Right lobe of liver (tissue), 6 donors: ENCODE measurements around the gene SLC35F4. TPM values are rescaled to one million over a fixed set of nuclear protein-coding genes. Genes with fewer than 3 reads are reported as not detected.

ENCODE experiments used
- ATAC-seq, 4 donors: fragments of 200-7000 bp; cut with Tn5 transposase; one replicate each; pipeline ENCODE4 v1.9.1; 2020; ENCODE audit warnings: mild to moderate bottlenecking in 4 of 4, moderate library complexity in 4 of 4
- DNase-seq, 3 donors: peaks; one replicate each; pipeline ENCODE4 v3.0.0-alpha.2; 2020
- H3K27ac ChIP-seq, 3 donors: fragments of 200-600 bp; one replicate each; pipeline ENCODE4 v1.8.0; 2022
- H3K27me3 ChIP-seq, 2 donors: fragments of 200-600 bp; one replicate each; pipeline ENCODE4 v1.8.0; 2022
- H3K36me3 ChIP-seq, 4 donors: fragments of 200-600 bp; sonication (generic) in 1 of 4; one replicate each; pipeline versions ENCODE4 v1.5.1 to v1.8.0; 2017 to 2022; ENCODE audit warnings: control low read depth in 1 of 4
- H3K4me1 ChIP-seq, 4 donors: fragments of 200-600 bp; sonication (generic) in 1 of 4; one replicate each; pipeline versions ENCODE4 v1.5.1 to v1.8.0; 2017 to 2022; ENCODE audit warnings: control low read depth in 1 of 4
- H3K4me3 ChIP-seq, 3 donors: fragments of 200-600 bp; one replicate each; pipeline ENCODE4 v1.8.0; 2022
- H3K9me3 ChIP-seq, 4 donors: fragments of 200-600 bp; sonication (generic) in 1 of 4; one replicate each; pipeline versions ENCODE4 v1.5.1 to v1.8.0; 2017 to 2022; ENCODE audit warnings: control low read depth in 1 of 4
- POLR2A ChIP-seq: fragments of 450-650 bp; IDR thresholded peaks from one replicate; pipeline ENCODE4 v1.6.1; 2017; ENCODE audit warnings: antibody characterized with exemption, mild to moderate bottlenecking
- WGBS: methylation state at CpG from one replicate; pipeline ENCODE4 v1.1.6; 2018; ENCODE audit warnings: low coverage, low lambda C conversion rate; ENCODE audit not compliant: insufficient coverage; ENCODE audit errors: missing lambda C conversion rate; 5-methylcytosine and 5-hydroxymethylcytosine counted together
- intact Hi-C, 2 donors: fragments of 100-400 bp; cut with DNase I; formaldehyde crosslinking; loops; one replicate each; pipeline versions ENCODE4 v1.11.2 to v1.14.1; 2022
- total RNA-seq, 6 experiments: library from RNA; depleted of rRNA in 2 of 6; stranded (reverse); fragments of >200 nt in 2 of 6; fragmentation: NEBNext Ultra II Directional in 3 of 6; extraction: Animal tissue kit (Norgen Biotek cat#: 25700) in 3 of 6; gene quantifications; one replicate each; pipeline versions ENCODE4 v1.1.0 to v1.2.4, GENCODE V29; 2016 to 2023
- TF ChIP-seq, protein P1 (sequence below), 4 donors: fragments of 200-600 bp in 3 of 4; fragments of 450-650 bp in 1 of 4; IDR thresholded peaks; one replicate each; pipeline versions ENCODE4 v1.5.1 to v1.8.0; 2016 to 2022; ENCODE audit warnings: antibody characterized with exemption in 4 of 4, mild to moderate bottlenecking in 2 of 4
- donor health status: DM: no; HTN: yes; CAD: no.
- donor health status: DM: no; HTN: no; CAD: no.
- donor health status: DM: no; HTN: no; CAD: no.
- donor health status: DM: no; HTN: yes; CAD: no.
- donor health status: DM: no; HTN: yes; CAD: no.

The SLC35F4 gene
- total RNA-seq, 6 experiments from 2014 or later = not detected

- H3K27ac ChIP-seq = no peak overlapping the region
- no peaks in the 10 kb centered on the region for H3K36me3 ChIP-seq
- WGBS = 80% methylated on average over 3 of the region's 3 CpGs
- no peaks in the 10 kb centered on the region for H3K27me3 ChIP-seq
- intact Hi-C loops = no loop called here
- H3K9me3 ChIP-seq = no peaks in the 10 kb centered on the region
- no peak for TF ChIP-seq POLR2A
- TF ChIP-seq, protein P1, sequence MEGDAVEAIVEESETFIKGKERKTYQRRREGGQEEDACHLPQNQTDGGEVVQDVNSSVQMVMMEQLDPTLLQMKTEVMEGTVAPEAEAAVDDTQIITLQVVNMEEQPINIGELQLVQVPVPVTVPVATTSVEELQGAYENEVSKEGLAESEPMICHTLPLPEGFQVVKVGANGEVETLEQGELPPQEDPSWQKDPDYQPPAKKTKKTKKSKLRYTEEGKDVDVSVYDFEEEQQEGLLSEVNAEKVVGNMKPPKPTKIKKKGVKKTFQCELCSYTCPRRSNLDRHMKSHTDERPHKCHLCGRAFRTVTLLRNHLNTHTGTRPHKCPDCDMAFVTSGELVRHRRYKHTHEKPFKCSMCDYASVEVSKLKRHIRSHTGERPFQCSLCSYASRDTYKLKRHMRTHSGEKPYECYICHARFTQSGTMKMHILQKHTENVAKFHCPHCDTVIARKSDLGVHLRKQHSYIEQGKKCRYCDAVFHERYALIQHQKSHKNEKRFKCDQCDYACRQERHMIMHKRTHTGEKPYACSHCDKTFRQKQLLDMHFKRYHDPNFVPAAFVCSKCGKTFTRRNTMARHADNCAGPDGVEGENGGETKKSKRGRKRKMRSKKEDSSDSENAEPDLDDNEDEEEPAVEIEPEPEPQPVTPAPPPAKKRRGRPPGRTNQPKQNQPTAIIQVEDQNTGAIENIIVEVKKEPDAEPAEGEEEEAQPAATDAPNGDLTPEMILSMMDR (IDR thresholded peaks at IDR 0.05) = no peak
- no peak overlapping the region for H3K4me3 ChIP-seq
- ATAC-seq (no peak), DNase-seq (no peak)
- H3K4me1 ChIP-seq = peaks cover 0 to 4% (median 0%) of the 10 kb centered on the region in 4 donors
Measured at GRCh38 chr14:57573173-57573572, 292.7 kb downstream of the SLC35F4 start.

DNA sequence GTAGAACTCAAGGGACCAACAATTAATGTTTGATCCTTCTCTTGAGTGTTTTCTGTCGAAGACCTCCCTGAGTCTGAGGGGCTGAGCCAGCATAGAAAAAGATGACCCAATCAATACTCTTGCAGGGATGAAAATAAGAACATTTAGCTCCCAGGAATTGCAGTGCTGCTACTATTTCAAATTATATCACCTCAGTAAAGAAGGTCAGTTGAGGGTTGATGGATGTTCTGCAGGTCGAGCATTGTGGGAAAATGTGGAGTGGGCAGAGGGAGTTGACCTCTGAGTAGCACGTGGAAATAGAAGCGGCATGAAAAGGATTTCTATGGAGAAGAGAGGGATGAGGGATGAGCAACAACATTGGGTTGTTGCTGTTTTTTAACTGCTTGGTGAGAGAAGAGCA lies 297.3 kb downstream of the SLC35F4 start:
- no peaks in the 10 kb centered on the region for H3K27me3 ChIP-seq
- 69% methylated on average over 4 of the region's 4 CpGs for WGBS
- H3K36me3 ChIP-seq = no peaks in the 10 kb centered on the region
- no peak overlapping the region for H3K27ac ChIP-seq
- no peaks in the 10 kb centered on the region for H3K4me1 ChIP-seq
- no peak overlapping the region for H3K4me3 ChIP-seq
- no peaks in the 10 kb centered on the region for H3K9me3 ChIP-seq
- ATAC-seq = no peak
- TF ChIP-seq POLR2A = no peak
- TF ChIP-seq, protein P1 (IDR thresholded peaks at IDR 0.05) = no peak
- intact Hi-C loops = loop anchor here in 1 of 2 donors (10.0 kb wide), 1 partner anchor 84 kb away; no protein-coding TSS in a partner anchor
- no peak for DNase-seq

DNA sequence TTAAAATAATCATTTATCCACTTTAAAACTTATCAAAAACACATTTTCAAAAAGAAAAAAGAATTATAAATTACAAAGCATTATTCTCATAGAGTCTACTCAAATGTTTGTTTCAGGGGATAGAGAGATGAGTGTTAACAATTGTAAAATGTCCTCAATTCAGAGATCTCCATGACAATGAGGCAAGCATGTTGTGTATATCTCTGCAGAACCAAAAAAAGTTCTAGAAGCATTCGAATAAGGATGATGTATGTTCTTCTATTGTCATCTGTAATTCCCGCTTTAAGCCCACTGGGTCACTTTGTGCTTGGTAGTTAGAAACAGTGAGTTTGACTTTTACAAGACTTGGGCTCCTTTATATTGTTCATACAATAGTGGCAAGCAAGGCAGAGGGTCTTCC lies 298.7 kb downstream of the SLC35F4 start:
- intact Hi-C loops = loop anchor here in 1 of 2 donors (10.0 kb wide), 1 partner anchor 82 kb away; no protein-coding TSS in a partner anchor
- Histone ChIP-seq H3K36me3 (no peaks in the 10 kb centered on the region), H3K9me3 (no peaks in the 10 kb centered on the region), H3K4me1 (no peaks in the 10 kb centered on the region), H3K4me3 (no peak overlapping the region), H3K27me3 (no peaks in the 10 kb centered on the region), H3K27ac (no peak overlapping the region)
- WGBS = 83% methylated on average over 2 of the region's 2 CpGs
- TF ChIP-seq, protein P1 (IDR thresholded peaks at IDR 0.05) = no peak
- no peak for TF ChIP-seq POLR2A
- DNase-seq = no peak
- no peak for ATAC-seq

DNA sequence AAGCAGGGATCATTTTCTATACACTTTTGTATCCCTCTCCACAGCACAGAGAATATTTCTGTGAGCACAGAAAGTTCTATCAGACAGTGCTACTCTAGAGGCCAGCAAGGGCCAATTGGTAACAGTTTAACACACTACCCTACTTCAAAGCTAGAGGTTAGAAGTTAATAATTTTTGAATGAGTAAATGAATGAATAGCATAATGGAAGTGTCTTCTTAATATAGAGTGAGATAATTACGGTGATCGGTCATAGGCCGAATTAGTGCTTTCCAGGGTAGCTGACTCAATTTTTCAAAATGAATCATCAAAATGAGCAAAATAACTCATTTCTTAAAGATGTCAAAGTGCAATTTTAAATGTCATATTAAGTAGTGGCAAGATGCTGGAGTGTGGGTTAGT lies 305.2 kb downstream of the SLC35F4 start:
- DNase-seq (no peak), ATAC-seq (no peak)
- no peak overlapping the region for H3K27ac ChIP-seq
- H3K36me3 ChIP-seq = no peaks in the 10 kb centered on the region
- 83% methylated on average over 3 of the region's 3 CpGs for WGBS
- intact Hi-C loops = loop anchor here in 1 of 2 donors (10.0 kb wide), 1 partner anchor 76 kb away; no protein-coding TSS in a partner anchor
- H3K4me1 ChIP-seq = no peaks in the 10 kb centered on the region
- H3K9me3 ChIP-seq = no peaks in the 10 kb centered on the region
- no peak overlapping the region for H3K4me3 ChIP-seq
- TF ChIP-seq, protein P1 (IDR thresholded peaks at IDR 0.05) = no peak
- no peaks in the 10 kb centered on the region for H3K27me3 ChIP-seq

DNA sequence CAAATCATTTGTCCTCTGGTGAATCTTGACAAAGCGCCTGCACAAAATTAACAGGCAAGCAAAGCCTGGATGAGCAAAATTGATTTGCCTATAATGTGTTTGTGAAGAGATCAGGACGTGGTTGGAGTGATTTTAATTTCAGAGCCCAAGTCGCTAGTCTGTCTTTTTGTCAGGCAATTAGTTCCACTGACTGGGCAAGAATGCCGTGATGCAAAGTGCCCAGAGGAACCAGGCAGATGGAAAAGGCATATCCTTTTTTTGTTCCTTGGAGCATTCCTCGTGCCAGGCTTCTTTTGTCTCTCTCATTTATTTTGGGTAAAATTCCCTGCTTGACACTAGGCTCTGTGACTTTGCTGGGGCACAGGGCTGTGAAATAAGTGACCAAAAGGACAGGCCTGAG lies 306.3 kb downstream of the SLC35F4 start:
- Histone ChIP-seq H3K4me1 (no peaks in the 10 kb centered on the region), H3K27ac (no peak overlapping the region), H3K9me3 (no peaks in the 10 kb centered on the region), H3K4me3 (no peak overlapping the region), H3K36me3 (no peaks in the 10 kb centered on the region), H3K27me3 (no peaks in the 10 kb centered on the region)
- DNase-seq (no peak), ATAC-seq (no peak)
- TF ChIP-seq, protein P1 (IDR thresholded peaks at IDR 0.05) = no peak
- no peak for TF ChIP-seq POLR2A
- intact Hi-C loops = no loop called here
- 75% methylated on average over 5 of the region's 5 CpGs for WGBS
